ENCODE results near the gene C2orf76. TPM values are rescaled to one million over a fixed set of nuclear protein-coding genes. Genes with fewer than 3 reads are reported as not detected.

C2orf76 gene
- total RNA-seq, 1 donor from 2014 or later: 11.7 TPM

DNA sequence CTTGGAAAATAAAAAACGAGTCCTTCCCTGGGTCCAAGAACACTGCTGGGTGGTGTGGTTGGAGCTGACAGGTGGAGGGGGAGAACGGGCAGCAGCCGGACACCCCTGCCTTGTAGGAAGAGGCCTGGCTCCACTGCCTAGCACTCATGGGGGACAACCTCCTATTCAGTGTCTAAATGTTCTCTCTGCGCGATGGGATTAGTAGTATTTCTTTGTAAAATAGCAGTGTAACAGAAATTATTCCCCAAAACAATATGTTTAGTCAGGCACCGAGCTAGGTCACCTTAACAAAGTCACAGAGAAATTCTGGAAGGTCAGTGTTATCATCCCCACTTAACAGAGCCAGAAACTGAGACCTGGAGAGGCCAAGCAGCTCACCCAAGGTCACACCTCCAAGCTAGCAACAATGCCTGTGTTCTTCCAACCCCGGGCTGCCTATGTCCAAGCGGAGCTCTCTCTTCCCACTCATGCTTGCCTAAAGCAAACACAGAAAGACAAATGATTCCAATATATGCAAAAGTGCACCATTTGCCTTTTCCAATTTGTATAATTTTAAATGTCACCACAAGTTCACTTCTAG lies 75.0 kb downstream of the C2orf76 start:
- Mint-ChIP-seq H3K4me3 (no peak overlapping the region), H3K4me1 (ENCODE audit: unreplicated experiment) (peaks cover 14% of the 10 kb centered on the region), H3K9me3 (no peaks in the 10 kb centered on the region), H3K36me3 (no peaks in the 10 kb centered on the region), H3K27me3 (no peaks in the 10 kb centered on the region), H3K27ac (peak overlapping the region; percentile 26)
- TF ChIP-seq, protein P1, sequence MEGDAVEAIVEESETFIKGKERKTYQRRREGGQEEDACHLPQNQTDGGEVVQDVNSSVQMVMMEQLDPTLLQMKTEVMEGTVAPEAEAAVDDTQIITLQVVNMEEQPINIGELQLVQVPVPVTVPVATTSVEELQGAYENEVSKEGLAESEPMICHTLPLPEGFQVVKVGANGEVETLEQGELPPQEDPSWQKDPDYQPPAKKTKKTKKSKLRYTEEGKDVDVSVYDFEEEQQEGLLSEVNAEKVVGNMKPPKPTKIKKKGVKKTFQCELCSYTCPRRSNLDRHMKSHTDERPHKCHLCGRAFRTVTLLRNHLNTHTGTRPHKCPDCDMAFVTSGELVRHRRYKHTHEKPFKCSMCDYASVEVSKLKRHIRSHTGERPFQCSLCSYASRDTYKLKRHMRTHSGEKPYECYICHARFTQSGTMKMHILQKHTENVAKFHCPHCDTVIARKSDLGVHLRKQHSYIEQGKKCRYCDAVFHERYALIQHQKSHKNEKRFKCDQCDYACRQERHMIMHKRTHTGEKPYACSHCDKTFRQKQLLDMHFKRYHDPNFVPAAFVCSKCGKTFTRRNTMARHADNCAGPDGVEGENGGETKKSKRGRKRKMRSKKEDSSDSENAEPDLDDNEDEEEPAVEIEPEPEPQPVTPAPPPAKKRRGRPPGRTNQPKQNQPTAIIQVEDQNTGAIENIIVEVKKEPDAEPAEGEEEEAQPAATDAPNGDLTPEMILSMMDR (conservative IDR thresholded peaks at IDR 0.05): no peak
- no peak for DNase-seq (ENCODE audit: extremely low spot score, unreplicated experiment)

DNA sequence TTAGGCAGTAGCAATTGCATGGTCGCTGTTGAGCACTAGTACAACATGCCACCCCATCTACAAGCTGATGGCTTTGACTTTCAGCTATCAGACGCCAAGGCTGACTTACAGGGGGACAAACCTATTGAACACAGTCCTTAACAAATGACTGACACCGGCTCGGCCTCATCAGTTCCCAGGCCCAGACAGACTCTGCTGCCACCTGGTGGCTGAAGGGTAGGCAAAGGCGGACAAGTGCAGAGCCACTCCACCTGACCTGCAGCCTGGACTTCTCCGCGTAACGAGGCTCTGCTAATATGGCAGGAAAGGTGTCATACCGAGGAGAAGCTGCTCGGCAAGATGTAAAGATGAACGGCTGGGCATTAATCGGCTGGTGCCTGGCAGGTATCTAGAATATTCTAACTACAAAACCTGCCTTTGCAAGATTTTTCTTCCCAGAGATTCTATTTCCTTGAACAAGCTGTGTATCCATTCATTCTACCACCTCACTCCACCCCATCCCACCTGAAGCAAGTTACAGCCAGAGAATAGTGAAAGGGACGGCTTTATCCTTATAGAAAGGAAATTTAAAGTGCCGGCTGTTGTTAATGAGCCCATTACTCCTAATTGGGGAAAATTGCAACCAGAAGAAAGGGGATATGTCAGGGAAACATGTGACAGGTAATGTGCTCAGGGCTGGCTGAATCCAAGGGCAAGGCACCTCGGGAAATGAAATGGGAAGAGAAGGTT lies 75.6 kb downstream of the C2orf76 start:
- TF ChIP-seq, protein P1 (conservative IDR thresholded peaks at IDR 0.05): peak; percentile 96

DNA sequence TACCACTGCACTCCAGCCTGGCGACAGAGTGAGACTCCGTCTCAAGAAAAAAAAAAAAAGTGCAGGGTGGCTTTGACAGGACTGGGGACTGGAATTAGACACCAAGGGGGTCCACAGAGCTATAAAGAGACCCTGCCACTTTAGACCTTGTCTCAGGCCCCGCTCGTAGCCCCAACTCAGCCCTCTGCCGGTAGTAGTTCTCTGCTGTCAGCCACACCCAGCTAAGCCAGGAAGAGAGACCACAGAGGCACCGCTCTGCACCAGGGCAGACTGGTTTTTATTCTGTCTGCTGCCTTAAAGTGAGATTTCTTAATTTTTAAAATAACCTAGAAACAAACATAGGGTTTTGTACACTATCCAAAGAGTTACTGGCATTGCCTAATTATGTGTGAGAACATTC lies 77.0 kb downstream of the C2orf76 start:
- no peak overlapping the region for H3K27ac Mint-ChIP-seq
- H3K9me3 Mint-ChIP-seq: no peaks in the 10 kb centered on the region
- DNase-seq (ENCODE audit: extremely low spot score, unreplicated experiment): no peak
- no peaks in the 10 kb centered on the region for H3K36me3 Mint-ChIP-seq
- H3K4me1 Mint-ChIP-seq (ENCODE audit: unreplicated experiment): peaks cover 14% of the 10 kb centered on the region
- no peak overlapping the region for H3K4me3 Mint-ChIP-seq
- TF ChIP-seq, protein P1 (conservative IDR thresholded peaks at IDR 0.05): no peak
- no peaks in the 10 kb centered on the region for H3K27me3 Mint-ChIP-seq

More for the DNA sequence above, 75.6 kb downstream of the C2orf76 start:
- no peaks in the 10 kb centered on the region for H3K27me3 Mint-ChIP-seq
- H3K4me1 Mint-ChIP-seq (ENCODE audit: unreplicated experiment): peaks cover 14% of the 10 kb centered on the region
- H3K27ac Mint-ChIP-seq: no peak overlapping the region
- H3K9me3 Mint-ChIP-seq: no peaks in the 10 kb centered on the region
- DNase-seq (ENCODE audit: extremely low spot score, unreplicated experiment): peak; percentile 82
- no peaks in the 10 kb centered on the region for H3K36me3 Mint-ChIP-seq
- H3K4me3 Mint-ChIP-seq: peak overlapping the region; percentile 49

DNA sequence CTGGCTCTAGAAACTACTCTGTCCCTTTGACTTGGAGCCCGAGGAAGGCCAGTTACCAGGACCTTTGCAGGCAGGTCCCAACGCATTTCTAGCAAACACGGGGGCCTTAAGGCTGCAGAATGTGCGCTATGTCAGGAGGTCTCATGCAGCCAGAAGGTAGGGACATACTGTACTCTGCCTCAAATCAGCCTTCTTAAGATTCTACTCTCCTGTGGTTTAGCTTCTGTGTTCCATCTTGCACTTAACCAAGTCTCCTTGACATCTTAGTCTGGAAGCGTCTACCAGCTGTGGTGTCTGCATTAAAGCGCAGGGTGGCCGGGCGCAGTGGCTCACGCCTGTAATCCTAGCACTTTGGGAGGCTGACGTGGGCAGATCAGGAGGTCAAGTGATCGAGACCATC lies 77.5 kb downstream of the C2orf76 start:
- Mint-ChIP-seq H3K4me3 (no peak overlapping the region), H3K27me3 (no peaks in the 10 kb centered on the region), H3K27ac (no peak overlapping the region), H3K9me3 (no peaks in the 10 kb centered on the region), H3K4me1 (ENCODE audit: unreplicated experiment) (peaks cover 14% of the 10 kb centered on the region), H3K36me3 (no peaks in the 10 kb centered on the region)
- DNase-seq (ENCODE audit: extremely low spot score, unreplicated experiment): no peak
- TF ChIP-seq, protein P1 (conservative IDR thresholded peaks at IDR 0.05): no peak

- Mint-ChIP-seq H3K36me3 (no peaks in the 10 kb centered on the region), H3K27ac (no peak overlapping the region), H3K27me3 (no peaks in the 10 kb centered on the region), H3K9me3 (no peaks in the 10 kb centered on the region), H3K4me1 (ENCODE audit: unreplicated experiment) (peaks cover 14% of the 10 kb centered on the region), H3K4me3 (no peak overlapping the region)
- TF ChIP-seq, protein P1 (conservative IDR thresholded peaks at IDR 0.05): no peak
- DNase-seq (ENCODE audit: extremely low spot score, unreplicated experiment): no peak
Observed at GRCh38 chr2:119288576-119288975, 78.1 kb downstream of the C2orf76 start.
